Measurements from ENCODE around the gene AK9.

DNA sequence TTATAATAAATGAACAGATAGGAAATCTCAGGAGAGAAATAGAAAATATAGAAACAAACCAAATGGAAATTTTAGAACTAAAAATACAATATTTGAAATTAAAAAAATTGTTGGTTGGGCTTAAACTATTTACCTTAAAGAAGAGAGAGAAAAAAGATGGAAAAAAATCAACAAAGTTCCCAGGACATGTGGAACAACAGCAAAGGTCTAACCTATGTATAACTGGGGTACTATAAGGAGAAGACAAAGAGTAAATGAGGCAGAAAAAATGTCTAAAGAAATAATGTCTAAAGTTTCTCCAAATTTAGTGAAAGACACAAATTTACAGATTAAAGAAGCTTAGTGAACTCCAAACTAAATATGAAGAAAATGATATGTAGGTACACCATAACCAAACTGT, 166.9 kb downstream of the AK9 start:
- TF ChIP-seq POLR2A (IDR thresholded peaks at IDR 0.05; ENCODE audit: low read length): no peak
- TF ChIP-seq GATA1 (IDR thresholded peaks at IDR 0.05; ENCODE audit: low read depth, low read length): no peak

Measured in erythroblast (primary cell).